Vagina (tissue), 2 donors: ENCODE measurements around the gene HTR6. TPM values are rescaled to one million over a fixed set of nuclear protein-coding genes. Genes with fewer than 3 reads are reported as not detected.

Source experiments
- DNase-seq, 2 donors: peaks; one replicate each; pipeline ENCODE4 v3.0.0-alpha.2; 2017; ENCODE audit errors: extremely low spot score in 2 of 2
- H3K27ac ChIP-seq: fragments of 200-600 bp; sonication (generic); one replicate; pipeline ENCODE4 v1.5.1; 2019
- H3K27me3 ChIP-seq: fragments of 200-600 bp; sonication (generic); one replicate; pipeline ENCODE4 v1.5.1; 2019
- H3K36me3 ChIP-seq, 2 donors: fragments of 200-600 bp; sonication (generic); one replicate each; pipeline ENCODE4 v1.5.1; 2017 to 2019
- H3K4me1 ChIP-seq: fragments of 200-600 bp; sonication (generic); one replicate; pipeline ENCODE4 v1.5.1; 2019
- H3K4me3 ChIP-seq, 2 donors: fragments of 200-600 bp; sonication (generic); 1 replicate in 1 of 2; 2 replicates in 1 of 2; pipeline ENCODE4 v1.5.1; 2016 to 2019
- H3K9me3 ChIP-seq: fragments of 200-600 bp; sonication (generic); one replicate; pipeline ENCODE4 v1.5.1; 2019
- CTCF ChIP-seq, 3 experiments: fragments of 450-650 bp in 2 of 3; fragments of 200-600 bp in 1 of 3; sonication (generic) in 1 of 3; IDR thresholded peaks; one replicate each; pipeline ENCODE4 v1.5.1; 2017 to 2019; ENCODE audit warnings: antibody characterized with exemption in 3 of 3, mild to moderate bottlenecking in 2 of 3, moderate library complexity in 2 of 3
- POLR2A ChIP-seq, 2 donors: fragments of 450-650 bp; IDR thresholded peaks; one replicate each; pipeline ENCODE4 v1.6.1; 2017; ENCODE audit warnings: antibody characterized with exemption in 2 of 2, mild to moderate bottlenecking in 2 of 2, moderate library complexity in 2 of 2
- POLR2AphosphoS5 ChIP-seq, 2 donors: sonication (generic); formaldehyde crosslinking; IDR thresholded peaks; one replicate each; pipeline ENCODE4 v1.9.0; 2017; ENCODE audit warnings: antibody characterized with exemption in 2 of 2, mild to moderate bottlenecking in 2 of 2, low read depth in 1 of 2; ENCODE audit not compliant: insufficient read depth in 1 of 2
- intact Hi-C: fragments of 100-400 bp; cut with DNase I; formaldehyde crosslinking; loops from one replicate; pipeline ENCODE4 v1.15.1; 2023
- total RNA-seq: library from RNA; depleted of rRNA; stranded (reverse); fragments of >200 nt; gene quantifications from one replicate; pipeline ENCODE4 v1.2.3, GENCODE V29; 2016

HTR6 gene
- total RNA-seq, 1 donor from 2014 or later = not detected

GRCh38 chr1:19682901-19683300 lies 18.2 kb downstream of the HTR6 start:
- intact Hi-C loops = no loop called here
- Histone ChIP-seq H3K4me3 (no peak overlapping the region), H3K36me3 (no peaks in the 10 kb centered on the region), H3K27me3 (no peaks in the 10 kb centered on the region), H3K4me1 (no peaks in the 10 kb centered on the region), H3K27ac (no peak overlapping the region), H3K9me3 (no peaks in the 10 kb centered on the region)
- no peak for DNase-seq
- TF ChIP-seq POLR2A (IDR thresholded peaks at IDR 0.05) (no peak), POLR2AphosphoS5 (IDR thresholded peaks at IDR 0.05; ENCODE audit: insufficient read depth in 1 of 2, low read depth in 1 of 2) (no peak), CTCF (IDR thresholded peaks at IDR 0.05) (no peak)

DNA sequence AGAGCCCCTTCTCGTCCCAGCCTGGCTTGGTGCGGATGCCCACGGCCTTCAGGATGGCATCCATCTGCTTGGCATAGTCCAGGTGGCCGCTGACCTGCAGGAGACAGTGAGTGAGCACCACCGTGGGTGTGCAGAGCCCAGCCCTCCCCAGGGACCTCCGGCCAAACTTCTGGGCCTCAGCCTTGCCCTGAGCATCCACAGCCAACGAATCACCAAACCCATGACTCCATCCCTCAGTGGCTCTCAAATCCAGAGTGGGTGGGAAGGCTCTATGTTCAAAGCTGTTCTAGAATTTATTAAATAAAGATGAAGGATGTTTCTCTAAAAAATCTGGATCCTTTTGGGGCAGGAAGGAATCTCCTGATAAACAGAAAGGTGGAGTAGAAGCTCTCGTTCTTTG lies 18.7 kb downstream of the HTR6 start:
- Histone ChIP-seq H3K27me3 (no peaks in the 10 kb centered on the region), H3K27ac (no peak overlapping the region), H3K36me3 (no peaks in the 10 kb centered on the region), H3K4me3 (no peak overlapping the region), H3K4me1 (no peaks in the 10 kb centered on the region), H3K9me3 (no peaks in the 10 kb centered on the region)
- DNase-seq = no peak
- TF ChIP-seq POLR2A (IDR thresholded peaks at IDR 0.05) (no peak), CTCF (IDR thresholded peaks at IDR 0.05) (no peak), POLR2AphosphoS5 (IDR thresholded peaks at IDR 0.05; ENCODE audit: insufficient read depth in 1 of 2, low read depth in 1 of 2) (no peak)
- intact Hi-C loops = no loop called here

DNA sequence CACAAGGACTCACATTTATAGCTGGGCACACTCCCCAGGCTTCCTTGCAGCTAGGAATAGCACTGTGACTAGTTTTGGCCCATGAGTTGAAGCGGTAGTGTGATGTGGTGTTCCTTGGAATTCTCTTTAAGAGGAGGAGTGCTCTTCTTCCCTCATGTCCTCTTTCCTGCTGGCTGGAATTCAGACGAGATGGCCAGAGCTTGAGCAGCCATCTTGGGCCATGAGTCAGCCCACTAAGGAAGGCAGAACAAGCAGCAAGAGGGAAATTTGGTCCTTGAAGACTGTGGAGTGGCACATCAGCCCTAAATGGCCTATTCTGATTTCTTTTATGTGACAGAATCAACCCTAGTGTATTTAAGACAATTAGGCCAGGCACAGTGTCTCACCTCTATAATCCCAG lies 20.0 kb downstream of the HTR6 start:
- H3K4me1 ChIP-seq = no peaks in the 10 kb centered on the region
- no peak for DNase-seq
- no peak overlapping the region for H3K4me3 ChIP-seq
- no peak for TF ChIP-seq POLR2A (IDR thresholded peaks at IDR 0.05)
- TF ChIP-seq CTCF (IDR thresholded peaks at IDR 0.05) = no peak
- no peak for TF ChIP-seq POLR2AphosphoS5 (IDR thresholded peaks at IDR 0.05; ENCODE audit: insufficient read depth in 1 of 2, low read depth in 1 of 2)
- H3K27ac ChIP-seq = no peak overlapping the region
- no peaks in the 10 kb centered on the region for H3K27me3 ChIP-seq
- no peaks in the 10 kb centered on the region for H3K9me3 ChIP-seq
- intact Hi-C loops = no loop called here
- H3K36me3 ChIP-seq = no peaks in the 10 kb centered on the region

GRCh38 chr1:19685994-19686393 lies 21.3 kb downstream of the HTR6 start:
- H3K4me3 ChIP-seq = no peak overlapping the region
- no peaks in the 10 kb centered on the region for H3K36me3 ChIP-seq
- no peak for DNase-seq
- H3K27me3 ChIP-seq = no peaks in the 10 kb centered on the region
- no peaks in the 10 kb centered on the region for H3K4me1 ChIP-seq
- intact Hi-C loops = loop anchor here (2.0 kb wide), 1 partner anchor 47 kb away; no protein-coding TSS in a partner anchor
- no peak overlapping the region for H3K27ac ChIP-seq
- no peaks in the 10 kb centered on the region for H3K9me3 ChIP-seq
- TF ChIP-seq POLR2A (IDR thresholded peaks at IDR 0.05) (no peak), CTCF (IDR thresholded peaks at IDR 0.05) (no peak), POLR2AphosphoS5 (IDR thresholded peaks at IDR 0.05; ENCODE audit: insufficient read depth in 1 of 2, low read depth in 1 of 2) (no peak)

GRCh38 chr1:19687414-19687813 lies 22.7 kb downstream of the HTR6 start:
- H3K27me3 ChIP-seq = no peaks in the 10 kb centered on the region
- intact Hi-C loops = loop anchor here (2.0 kb wide), 1 partner anchor 45 kb away; no protein-coding TSS in a partner anchor
- no peaks in the 10 kb centered on the region for H3K4me1 ChIP-seq
- no peak overlapping the region for H3K4me3 ChIP-seq
- no peak for DNase-seq
- H3K27ac ChIP-seq = no peak overlapping the region
- no peaks in the 10 kb centered on the region for H3K9me3 ChIP-seq
- no peaks in the 10 kb centered on the region for H3K36me3 ChIP-seq
- TF ChIP-seq POLR2AphosphoS5 (IDR thresholded peaks at IDR 0.05; ENCODE audit: insufficient read depth in 1 of 2, low read depth in 1 of 2) (no peak), CTCF (IDR thresholded peaks at IDR 0.05) (no peak), POLR2A (IDR thresholded peaks at IDR 0.05) (no peak)
